Osteoblast (primary cell): ENCODE measurements around the gene VSIR. TPM values are rescaled to one million over a fixed set of nuclear protein-coding genes. Genes with fewer than 3 reads are reported as not detected.

Experiments used
- DNase-seq: peaks from one replicate; pipeline ENCODE4 v3.0.0; 2011; ENCODE audit warnings: low spot score, mixed read lengths; ENCODE audit not compliant: insufficient read length; ENCODE audit errors: missing footprints
- H2AFZ ChIP-seq: 2 replicates; pipeline ENCODE4 v1.6.0; 2011; ENCODE audit warnings: mild to moderate bottlenecking, low read length
- H3K27ac ChIP-seq: 2 replicates; pipeline ENCODE4 v1.5.1; 2011; ENCODE audit warnings: mild to moderate bottlenecking, low read depth, low read length, moderate library complexity
- H3K27me3 ChIP-seq: 2 replicates; pipeline ENCODE4 v1.6.0; 2012; ENCODE audit warnings: mild to moderate bottlenecking, control low read depth, inconsistent platforms, low read length, moderate library complexity; ENCODE audit not compliant: insufficient read depth
- H3K36me3 ChIP-seq: 2 replicates; pipeline ENCODE4 v1.5.1; 2011; ENCODE audit warnings: mild to moderate bottlenecking, low read length, control low read depth, moderate library complexity; ENCODE audit not compliant: insufficient read depth
- H3K4me1 ChIP-seq: 2 replicates; pipeline ENCODE4 v1.5.1; 2011; ENCODE audit warnings: mild to moderate bottlenecking, low read length, control low read depth, moderate library complexity; ENCODE audit not compliant: insufficient read depth
- H3K4me2 ChIP-seq: 2 replicates; pipeline ENCODE4 v1.6.0; 2011; ENCODE audit warnings: mild to moderate bottlenecking, low read length; ENCODE audit not compliant: insufficient read depth
- H3K4me3 ChIP-seq: fragments of 200-600 bp; sonication (generic); 3 replicates; pipeline ENCODE4 v1.5.1; 2012; ENCODE audit warnings: mild to moderate bottlenecking, low read length, inconsistent platforms; ENCODE audit not compliant: insufficient read depth
- H3K79me2 ChIP-seq: 2 replicates; pipeline ENCODE4 v1.6.0; 2012; ENCODE audit warnings: mild to moderate bottlenecking, low read length, control low read depth, inconsistent platforms; ENCODE audit not compliant: insufficient read depth
- H3K9me3 ChIP-seq: 2 replicates; pipeline ENCODE4 v1.5.1; 2011; ENCODE audit warnings: low read depth, low read length, control low read depth
- H4K20me1 ChIP-seq: 2 replicates; pipeline ENCODE4 v1.6.0; 2012; ENCODE audit warnings: mild to moderate bottlenecking, low read length, control low read depth; ENCODE audit not compliant: insufficient read depth
- CTCF ChIP-seq: IDR thresholded peaks from 2 replicates; pipeline ENCODE4 v1.5.1; 2011; ENCODE audit warnings: mild to moderate bottlenecking, low read depth, low read length, moderate library complexity; ENCODE audit errors: extremely low read depth
- total RNA-seq: library from RNA; depleted of rRNA; stranded (reverse); fragments of >200 nt; gene quantifications from 2 replicates; pipeline ENCODE4 v1.2.3, GENCODE V29; 2012

Gene VSIR
- 69.5 and 75.3 TPM in 2 replicates for total RNA-seq

GRCh38 chr10:71773221-71773971 lies at the start of gene VSIR:
TSS of gene VSIR (minus strand) at chr10:71773520. CDS start at chr10:71773439, 81 bp downstream.
- TF ChIP-seq CTCF = peak; percentile 73
- peak within 1 kb of the TSS; percentile 85 for H2AFZ ChIP-seq
- peak; percentile 98 for DNase-seq

GRCh38 chr10:71821909-71822763 lies 48.8 kb upstream of the VSIR start:
- TF ChIP-seq CTCF = no peak
- peaks cover 38% of the 10 kb centered on the region for H4K20me1 ChIP-seq
- no peaks in the 10 kb centered on the region for H3K27me3 ChIP-seq
- H3K79me2 ChIP-seq = peaks cover 11% of the 10 kb centered on the region
- H3K27ac ChIP-seq = no peak overlapping the region
- peaks cover 89% of the 10 kb centered on the region for H3K36me3 ChIP-seq
- H3K9me3 ChIP-seq = no peaks in the 10 kb centered on the region
- H3K4me1 ChIP-seq = no peaks in the 10 kb centered on the region
- no peak overlapping the region for H3K4me2 ChIP-seq
- no peak overlapping the region for H2AFZ ChIP-seq
- peak; percentile 83 for DNase-seq
- no peak overlapping the region for H3K4me3 ChIP-seq

More at GRCh38 chr10:71773221-71773971, at the start of gene VSIR:
- Histone ChIP-seq H3K79me2 (peaks cover 19% of the 10 kb centered on the region), H3K4me3 (peak within 1 kb of the TSS; percentile 89), H3K27ac (peak within 1 kb of the TSS; percentile 92), H3K9me3 (no peaks in the 10 kb centered on the region), H3K4me2 (peak within 1 kb of the TSS; percentile 86), H4K20me1 (no peaks in the 10 kb centered on the region), H3K27me3 (no peaks in the 10 kb centered on the region), H3K4me1 (peaks cover 55% of the 10 kb centered on the region), H3K36me3 (no peaks in the 10 kb centered on the region)

- Histone ChIP-seq H3K4me1 (no peaks in the 10 kb centered on the region), H3K4me3 (no peak overlapping the region), H3K9me3 (no peaks in the 10 kb centered on the region), H3K4me2 (no peak overlapping the region), H4K20me1 (peaks cover 30% of the 10 kb centered on the region), H3K27ac (no peak overlapping the region), H3K36me3 (peaks cover 90% of the 10 kb centered on the region), H2AFZ (no peak overlapping the region), H3K27me3 (no peaks in the 10 kb centered on the region), H3K79me2 (peaks cover 7% of the 10 kb centered on the region)
- TF ChIP-seq CTCF = no peak
- no peak for DNase-seq
Measured at GRCh38 chr10:71820966-71821365, 47.6 kb upstream of the VSIR start.

GRCh38 chr10:71819985-71820384 lies 46.7 kb upstream of the VSIR start:
- H2AFZ ChIP-seq = no peak overlapping the region
- H3K27me3 ChIP-seq = no peaks in the 10 kb centered on the region
- no peaks in the 10 kb centered on the region for H3K9me3 ChIP-seq
- TF ChIP-seq CTCF = no peak
- H3K4me1 ChIP-seq = no peaks in the 10 kb centered on the region
- no peak for DNase-seq
- no peak overlapping the region for H3K4me3 ChIP-seq
- H4K20me1 ChIP-seq = peaks cover 29% of the 10 kb centered on the region
- H3K4me2 ChIP-seq = no peak overlapping the region
- H3K79me2 ChIP-seq = peaks cover 7% of the 10 kb centered on the region
- peaks cover 87% of the 10 kb centered on the region for H3K36me3 ChIP-seq
- no peak overlapping the region for H3K27ac ChIP-seq
